ENCODE results near the gene RNU6-7. TPM values are rescaled to one million over a fixed set of nuclear protein-coding genes. Genes with fewer than 3 reads are reported as not detected.

RNU6-7 gene
- total and polyA plus RNA-seq, 2 of the 13 experiments (the other 11 are each of a cell fraction or from before 2014, with no cell fraction given) = under 0.01 TPM; not detected in 1

DNA sequence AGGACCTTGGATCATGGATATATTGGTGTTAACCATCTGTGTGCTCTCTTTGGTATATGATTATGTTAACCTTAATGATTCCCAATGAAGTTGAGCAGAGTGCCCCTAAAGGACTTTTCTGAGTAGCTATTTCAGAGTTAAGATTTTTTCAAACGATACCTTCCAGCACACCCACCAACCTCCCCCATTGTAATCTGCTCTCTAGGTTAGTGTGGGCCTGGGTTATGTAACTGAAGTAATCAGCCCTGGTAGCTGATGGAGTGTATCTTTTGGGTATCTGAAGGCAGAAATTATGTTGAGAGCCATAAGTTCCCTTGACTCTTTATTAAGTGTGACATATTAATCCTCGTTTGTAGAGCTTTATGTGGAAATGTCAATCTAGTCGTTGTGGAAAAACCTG is 48.8 kb downstream of the RNU6-7 start:
- no peak overlapping the region for H3K9ac ChIP-seq (ENCODE audit: insufficient read depth, low read depth, low read length)
- no peaks in the 10 kb centered on the region for H3K79me2 ChIP-seq (ENCODE audit: insufficient read depth, low read length)
- no peak overlapping the region for H3K27ac ChIP-seq (ENCODE audit: extremely low read length, insufficient read depth, low read length)
- no peak for TF ChIP-seq ZBTB25 (CRISPR knock-in tag; IDR thresholded peaks at IDR 0.05)
- 22% methylated on average over 3 of the region's 3 CpGs for WGBS (ENCODE audit: low lambda C conversion rate)
- no peaks in the 10 kb centered on the region for H3K4me1 ChIP-seq (ENCODE audit: insufficient read depth, low read length)
- CTCF ChIA-PET (ENCODE audit: low intra/inter-chr PET ratio, low total read pairs) = interaction anchor here (1.3 to 8.9 kb wide), 4 partner anchors 177 to 741 kb away, joined by 11 to 216 read pairs (median 37); no protein-coding TSS in a partner anchor
- no peak overlapping the region for H3K4me2 ChIP-seq (ENCODE audit: low read depth, low read length)
- H4K20me1 ChIP-seq (ENCODE audit: insufficient read depth, low read length) = no peaks in the 10 kb centered on the region
- H3K9me3 ChIP-seq (ENCODE audit: low read length) = no peaks in the 10 kb centered on the region
- no peaks in the 10 kb centered on the region for H3K36me3 ChIP-seq (replicated peaks in 1 of 2; ENCODE audit: control insufficient read depth in 1 of 2, insufficient read depth in 2 of 2, low read length in 2 of 2)
- ATAC-seq = no peak
- no peak for FAIRE-seq
- no peak overlapping the region for H2AFZ ChIP-seq (ENCODE audit: low read length)
- intact Hi-C loops (cut with micrococcal nuclease; ENCODE audit: unreplicated experiment) (loop anchor here (5.0 kb wide), 1 partner anchor 238 kb away; no protein-coding TSS in a partner anchor), in situ Hi-C loops (cut with HindIII; ENCODE audit: extremely low pct_ligation_motif_present, low pct_unique_long_range_greater_than_20kb) (loop anchor here (5.0 kb wide), 2 partner anchors 178 to 318 kb away; no protein-coding TSS in a partner anchor)
- H3K4me3 ChIP-seq (replicated peaks in 1 of 3; ENCODE audit: insufficient read depth in 1 of 3, low read depth in 2 of 3, low read length in 3 of 3) = no peak overlapping the region
- POLR2A ChIA-PET = interaction anchor here (1.4 kb wide), 1 partner anchor 174 kb away, joined by 5 read pairs; the partner anchor contains the start of gene ARHGAP5
- no TSS peak for BruUV-seq (replicated peaks)
- DNase-seq (ENCODE audit: low spot score) = no peak
- no peaks in the 10 kb centered on the region for H3K27me3 ChIP-seq (ENCODE audit: control insufficient read depth in 1 of 2, insufficient read depth in 2 of 2, low read length in 2 of 2)

DNA sequence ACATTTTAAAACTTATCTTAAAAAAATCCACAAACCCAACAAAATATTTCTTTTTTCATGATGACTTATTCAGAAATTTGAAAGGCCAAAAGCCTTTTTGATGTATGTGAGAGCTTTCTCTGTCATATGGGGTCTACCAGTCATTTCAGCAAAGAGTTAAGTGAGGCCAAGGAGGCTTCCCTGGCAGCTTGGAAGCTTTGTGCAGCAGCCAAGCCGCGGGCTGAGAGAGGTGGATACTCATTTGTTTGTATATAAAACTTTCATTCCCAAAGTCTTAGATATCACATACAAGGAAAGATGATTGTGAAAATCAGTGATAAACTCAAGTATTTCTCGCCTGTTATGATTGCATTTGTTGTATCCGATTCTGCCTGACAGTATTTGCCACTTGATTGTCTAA is 49.7 kb downstream of the RNU6-7 start:
- Histone ChIP-seq H2AFZ (ENCODE audit: low read length) (peak overlapping the region; percentile 32), H4K20me1 (ENCODE audit: insufficient read depth, low read length) (no peaks in the 10 kb centered on the region), H3K9me3 (ENCODE audit: low read length) (no peaks in the 10 kb centered on the region), H3K4me3 (replicated peaks in 1 of 3; ENCODE audit: insufficient read depth in 1 of 3, low read depth in 2 of 3, low read length in 3 of 3) (no peak overlapping the region), H3K36me3 (replicated peaks in 1 of 2; ENCODE audit: control insufficient read depth in 1 of 2, insufficient read depth in 2 of 2, low read length in 2 of 2) (no peaks in the 10 kb centered on the region), H3K79me2 (ENCODE audit: insufficient read depth, low read length) (no peaks in the 10 kb centered on the region), H3K4me1 (ENCODE audit: insufficient read depth, low read length) (no peaks in the 10 kb centered on the region), H3K4me2 (ENCODE audit: low read depth, low read length) (peak overlapping the region; percentile 41), H3K27me3 (ENCODE audit: control insufficient read depth in 1 of 2, insufficient read depth in 2 of 2, low read length in 2 of 2) (no peaks in the 10 kb centered on the region), H3K27ac (ENCODE audit: extremely low read length, insufficient read depth, low read length) (no peak overlapping the region), H3K9ac (ENCODE audit: insufficient read depth, low read depth, low read length) (no peak overlapping the region)
- in situ Hi-C loops (cut with HindIII; ENCODE audit: extremely low pct_ligation_motif_present, low pct_unique_long_range_greater_than_20kb) = loop anchor here (5.0 kb wide), 2 partner anchors 179 to 319 kb away; no protein-coding TSS in a partner anchor
- DNase-seq (ENCODE audit: low spot score) (no peak), FAIRE-seq (no peak), ATAC-seq (no peak)
- ChIA-PET POLR2A (no interaction called here), CTCF (ENCODE audit: low intra/inter-chr PET ratio, low total read pairs) (interaction anchor here (1.2 to 8.9 kb wide), 7 partner anchors 178 to 895 kb away, joined by 3 to 216 read pairs (median 11); no protein-coding TSS in a partner anchor)
- BruUV-seq (replicated peaks) = no TSS peak
- WGBS (ENCODE audit: low lambda C conversion rate) = 64% methylated on average over 4 of the region's 4 CpGs
- intact Hi-C loops (cut with micrococcal nuclease; ENCODE audit: unreplicated experiment) = loop anchor here (5.0 kb wide), 1 partner anchor 239 kb away; no protein-coding TSS in a partner anchor
- TF ChIP-seq ZNF589 (CRISPR knock-in tag; conservative IDR thresholded peaks at IDR 0.05) (0 out of 2 replicates have a peak, but pooled peaks have one; percentile 8), ZNF670 (CRISPR knock-in tag; IDR thresholded peaks at IDR 0.05; ENCODE audit: borderline replicate concordance) (0 out of 2 replicates have a peak, but pooled peaks have one; percentile 34), ZNF570 (CRISPR knock-in tag; IDR thresholded peaks at IDR 0.05; ENCODE audit: borderline replicate concordance) (no peak), TRIM24 (CRISPR knock-in tag; IDR thresholded peaks at IDR 0.05) (no peak), FOXA1 (IDR thresholded peaks at IDR 0.05) (no peak), FOXA1 (CRISPR knock-in tag; IDR thresholded peaks at IDR 0.05) (no peak), AGO2 (optimal IDR thresholded peaks at IDR 0.05; ENCODE audit: low read depth, low read length) (no peak), ARID2 (CRISPR knock-in tag; IDR thresholded peaks at IDR 0.05; ENCODE audit: borderline replicate concordance) (0 out of 2 replicates have a peak, but pooled peaks have one; percentile 7), SMAD9 (CRISPR knock-in tag; IDR thresholded peaks at IDR 0.05) (no peak), ZNF841 (CRISPR knock-in tag; IDR thresholded peaks at IDR 0.05; ENCODE audit: borderline replicate concordance) (no peak)
- TF ChIP-seq, protein P1, sequence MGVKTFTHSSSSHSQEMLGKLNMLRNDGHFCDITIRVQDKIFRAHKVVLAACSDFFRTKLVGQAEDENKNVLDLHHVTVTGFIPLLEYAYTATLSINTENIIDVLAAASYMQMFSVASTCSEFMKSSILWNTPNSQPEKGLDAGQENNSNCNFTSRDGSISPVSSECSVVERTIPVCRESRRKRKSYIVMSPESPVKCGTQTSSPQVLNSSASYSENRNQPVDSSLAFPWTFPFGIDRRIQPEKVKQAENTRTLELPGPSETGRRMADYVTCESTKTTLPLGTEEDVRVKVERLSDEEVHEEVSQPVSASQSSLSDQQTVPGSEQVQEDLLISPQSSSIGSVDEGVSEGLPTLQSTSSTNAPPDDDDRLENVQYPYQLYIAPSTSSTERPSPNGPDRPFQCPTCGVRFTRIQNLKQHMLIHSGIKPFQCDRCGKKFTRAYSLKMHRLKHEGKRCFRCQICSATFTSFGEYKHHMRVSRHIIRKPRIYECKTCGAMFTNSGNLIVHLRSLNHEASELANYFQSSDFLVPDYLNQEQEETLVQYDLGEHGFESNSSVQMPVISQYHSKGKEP (CRISPR knock-in tag; IDR thresholded peaks at IDR 0.05) = no peak
- TF ChIP-seq, protein P2, sequence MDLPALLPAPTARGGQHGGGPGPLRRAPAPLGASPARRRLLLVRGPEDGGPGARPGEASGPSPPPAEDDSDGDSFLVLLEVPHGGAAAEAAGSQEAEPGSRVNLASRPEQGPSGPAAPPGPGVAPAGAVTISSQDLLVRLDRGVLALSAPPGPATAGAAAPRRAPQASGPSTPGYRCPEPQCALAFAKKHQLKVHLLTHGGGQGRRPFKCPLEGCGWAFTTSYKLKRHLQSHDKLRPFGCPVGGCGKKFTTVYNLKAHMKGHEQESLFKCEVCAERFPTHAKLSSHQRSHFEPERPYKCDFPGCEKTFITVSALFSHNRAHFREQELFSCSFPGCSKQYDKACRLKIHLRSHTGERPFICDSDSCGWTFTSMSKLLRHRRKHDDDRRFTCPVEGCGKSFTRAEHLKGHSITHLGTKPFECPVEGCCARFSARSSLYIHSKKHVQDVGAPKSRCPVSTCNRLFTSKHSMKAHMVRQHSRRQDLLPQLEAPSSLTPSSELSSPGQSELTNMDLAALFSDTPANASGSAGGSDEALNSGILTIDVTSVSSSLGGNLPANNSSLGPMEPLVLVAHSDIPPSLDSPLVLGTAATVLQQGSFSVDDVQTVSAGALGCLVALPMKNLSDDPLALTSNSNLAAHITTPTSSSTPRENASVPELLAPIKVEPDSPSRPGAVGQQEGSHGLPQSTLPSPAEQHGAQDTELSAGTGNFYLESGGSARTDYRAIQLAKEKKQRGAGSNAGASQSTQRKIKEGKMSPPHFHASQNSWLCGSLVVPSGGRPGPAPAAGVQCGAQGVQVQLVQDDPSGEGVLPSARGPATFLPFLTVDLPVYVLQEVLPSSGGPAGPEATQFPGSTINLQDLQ (CRISPR knock-in tag; IDR thresholded peaks at IDR 0.05) = no peak
